Immature natural killer cell (primary cell): Measurements from ENCODE around the gene ST6GALNAC3. TPM values are rescaled to one million over a fixed set of nuclear protein-coding genes. Genes with fewer than 3 reads are reported as not detected.
"Not testable (repeated sequence)": the region's sequence is repeated elsewhere in the genome, so short reads cannot be mapped to it uniquely, and the experiment has no call there.

Source experiments
- DNase-seq, 3 donors: peaks; one replicate each; pipeline ENCODE4 v3.0.0; 2022; ENCODE audit warnings: mixed read lengths in 1 of 3
- H3K27ac Mint-ChIP-seq, 6 donors: one replicate each; pipeline ENCODE4 v1.8.0; 2020; ENCODE audit warnings: mixed read lengths in 6 of 6, mild to moderate bottlenecking in 5 of 6, inconsistent platforms in 4 of 6, moderate library complexity in 3 of 6
- H3K27me3 Mint-ChIP-seq, 3 donors: one replicate each; pipeline ENCODE4 v1.8.0; 2020 to 2021; ENCODE audit warnings: low read depth in 3 of 3, mild to moderate bottlenecking in 3 of 3, mixed read lengths in 3 of 3, moderate library complexity in 3 of 3, inconsistent platforms in 1 of 3
- H3K36me3 Mint-ChIP-seq, 3 donors: one replicate each; pipeline ENCODE4 v1.8.0; 2020; ENCODE audit warnings: mixed read lengths in 3 of 3, inconsistent platforms in 2 of 3, mild to moderate bottlenecking in 2 of 3
- H3K4me1 Mint-ChIP-seq, 2 donors: one replicate each; pipeline ENCODE4 v1.8.0; 2020; ENCODE audit warnings: inconsistent platforms in 2 of 2, mild to moderate bottlenecking in 2 of 2, mixed read lengths in 2 of 2, moderate library complexity in 1 of 2
- H3K4me3 Mint-ChIP-seq, 5 donors: one replicate each; pipeline ENCODE4 v1.8.0; 2020; ENCODE audit warnings: mild to moderate bottlenecking in 5 of 5, mixed read lengths in 5 of 5, inconsistent platforms in 3 of 5, moderate library complexity in 3 of 5
- H3K9me3 Mint-ChIP-seq, 6 donors: one replicate each; pipeline ENCODE4 v1.8.0; 2020; ENCODE audit warnings: mild to moderate bottlenecking in 6 of 6, mixed read lengths in 6 of 6, inconsistent platforms in 4 of 6, moderate library complexity in 3 of 6
- polyA plus RNA-seq, 3 donors: library from polyadenylated mRNA; unstranded; fragments of 300-500 nt; fragmentation: Illumina TruSeq; gene quantifications; one replicate each; pipeline ENCODE4 v1.2.3, GENCODE V29; 2021

Gene ST6GALNAC3
- polyA plus RNA-seq, 3 donors from 2014 or later, result not detected

DNA sequence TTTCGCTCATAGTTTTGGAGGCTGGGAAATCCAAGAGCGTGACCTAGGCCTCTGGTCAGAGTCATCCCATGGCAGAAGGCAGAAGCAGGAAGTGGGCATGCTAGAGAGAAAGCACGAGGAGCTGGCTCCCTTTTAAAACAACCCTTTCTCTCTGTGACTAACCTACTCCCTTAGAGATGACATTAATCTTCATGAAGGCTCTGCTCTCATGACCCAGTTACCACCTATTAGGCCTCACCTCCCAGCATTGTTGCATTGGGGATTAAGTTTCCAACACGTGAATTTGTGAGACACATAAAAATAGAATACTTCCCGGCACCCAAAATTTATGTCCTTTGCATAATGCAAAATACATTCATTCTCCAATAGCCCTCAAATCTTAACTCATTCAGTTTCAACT, 569.6 kb downstream of the ST6GALNAC3 start:
- Mint-ChIP-seq H3K4me1 (no peaks in the 10 kb centered on the region), H3K27me3 (peaks cover 0 to 2% (median 1%) of the 10 kb centered on the region in 3 donors), H3K27ac (no peak overlapping the region), H3K36me3 (no peaks in the 10 kb centered on the region), H3K4me3 (no peak overlapping the region), H3K9me3 (peaks cover 2 to 13% (median 4%) of the 10 kb centered on the region in 6 donors)
- no peak for DNase-seq

DNA sequence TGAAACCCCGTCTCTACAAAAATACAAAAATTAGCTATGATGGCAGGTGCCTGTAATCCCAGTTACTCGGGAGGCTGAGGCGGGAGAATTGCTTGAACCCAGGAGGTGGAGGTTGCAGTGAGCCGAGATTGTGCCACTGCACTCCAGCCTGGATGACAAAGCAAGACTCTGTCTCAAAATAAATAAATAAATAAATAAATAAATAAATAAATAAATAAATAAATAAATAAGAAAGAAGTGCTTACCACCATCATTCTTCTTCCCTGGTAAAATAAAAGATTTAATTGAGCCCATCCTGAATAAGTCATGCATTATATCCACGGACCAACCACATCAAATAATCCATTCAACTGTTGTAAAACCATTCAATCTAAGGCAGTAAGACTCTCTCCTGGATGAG, 578.3 kb downstream of the ST6GALNAC3 start:
- H3K4me3 Mint-ChIP-seq, H3K27me3 Mint-ChIP-seq: not testable (repeated sequence)

DNA sequence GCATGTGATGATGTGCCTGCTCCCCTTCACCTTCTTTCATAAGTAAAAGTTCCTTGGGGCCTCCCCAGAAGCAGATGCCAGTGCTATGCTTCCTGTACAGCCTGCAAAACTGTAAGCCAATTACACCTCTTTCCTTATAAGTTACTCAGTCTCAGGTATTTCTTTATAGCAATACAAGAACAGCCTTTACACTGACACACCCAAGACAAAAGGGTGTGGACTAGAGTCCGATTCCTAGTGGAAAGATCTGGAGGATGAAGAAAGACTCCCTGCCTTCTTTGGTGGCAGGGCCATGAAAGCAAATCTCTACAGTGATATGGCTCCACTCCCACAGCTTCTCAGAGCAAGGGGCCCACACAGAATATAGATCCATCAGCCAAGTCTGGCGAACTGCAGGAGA, 583.1 kb downstream of the ST6GALNAC3 start:
- Mint-ChIP-seq H3K27me3 (peaks cover 0 to 1% (median 0%) of the 10 kb centered on the region in 3 donors), H3K36me3 (no peaks in the 10 kb centered on the region), H3K4me3 (no peak overlapping the region), H3K27ac (no peak overlapping the region), H3K4me1 (no peaks in the 10 kb centered on the region), H3K9me3 (peaks cover 0 to 9% (median 3%) of the 10 kb centered on the region in 6 donors)
- no peak for DNase-seq

More for the DNA sequence above, 578.3 kb downstream of the ST6GALNAC3 start:
- H3K27ac Mint-ChIP-seq, DNase-seq, H3K36me3 Mint-ChIP-seq, H3K4me1 Mint-ChIP-seq: not testable (repeated sequence)
- H3K9me3 Mint-ChIP-seq, result peaks cover 4 to 16% (median 9%) of the 10 kb centered on the region in 6 donors

DNA sequence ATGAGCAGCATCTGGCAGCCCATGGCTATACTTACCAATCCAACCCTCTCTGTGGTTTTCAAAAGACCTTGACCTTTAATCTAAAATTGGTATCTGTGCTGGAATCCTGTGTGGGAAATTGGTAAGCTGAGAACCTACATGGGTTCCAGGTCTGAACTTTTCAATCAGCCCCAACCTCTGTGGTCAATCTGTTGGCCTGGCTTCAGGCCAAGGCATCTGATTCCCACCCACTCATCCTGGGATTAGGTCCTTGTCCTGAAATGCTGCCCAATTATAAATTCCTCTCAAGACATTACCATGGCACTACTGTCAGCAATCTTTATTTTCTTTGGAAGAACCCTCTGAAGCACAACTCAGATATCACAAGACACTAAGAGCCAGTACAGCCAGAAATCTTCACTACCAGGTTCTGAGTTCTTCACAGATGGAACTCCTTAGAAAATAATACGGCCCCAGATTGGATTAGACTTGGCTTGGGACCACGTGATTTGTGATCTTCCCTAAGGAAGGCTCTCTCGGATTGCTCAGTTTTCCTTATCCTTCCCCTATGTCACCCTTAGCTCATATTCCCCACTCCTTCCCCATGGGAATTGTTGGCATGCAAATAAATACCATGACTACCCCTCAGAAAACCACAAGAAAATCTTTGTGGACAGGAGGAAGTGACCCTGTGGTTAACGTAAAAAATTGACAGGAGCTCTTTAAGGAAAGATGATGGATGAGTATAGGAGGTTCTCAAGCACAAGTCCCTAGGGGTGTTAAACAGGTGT, 584.8 kb downstream of the ST6GALNAC3 start:
- Mint-ChIP-seq H3K9me3 (peaks cover 0 to 16% (median 3%) of the 10 kb centered on the region in 6 donors), H3K4me1 (no peaks in the 10 kb centered on the region), H3K27me3 (no peaks in the 10 kb centered on the region), H3K27ac (no peak overlapping the region), H3K36me3 (no peaks in the 10 kb centered on the region), H3K4me3 (no peak overlapping the region)
- DNase-seq, result no peak

DNA sequence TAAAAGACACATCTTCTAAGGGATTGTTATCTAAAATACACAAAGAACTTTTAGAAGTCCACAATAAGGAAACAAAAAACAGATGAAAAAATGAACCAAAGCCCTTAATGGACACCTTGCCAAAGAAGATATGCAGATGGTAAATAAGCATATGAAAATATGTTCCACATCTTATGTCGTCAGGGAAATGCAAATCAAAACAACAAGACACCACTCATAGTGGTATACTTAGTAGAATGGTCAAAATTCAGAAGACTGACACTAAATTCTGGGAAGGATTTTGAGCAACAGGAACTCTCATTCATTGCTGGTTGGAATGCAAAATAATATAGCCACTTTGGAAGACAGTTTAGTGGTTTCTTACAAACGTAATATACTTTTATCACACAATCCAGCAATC, 587.0 kb downstream of the ST6GALNAC3 start:
- peaks cover 0 to 18% (median 3%) of the 10 kb centered on the region in 6 donors for H3K9me3 Mint-ChIP-seq
- H3K27me3 Mint-ChIP-seq, result no peaks in the 10 kb centered on the region

DNA sequence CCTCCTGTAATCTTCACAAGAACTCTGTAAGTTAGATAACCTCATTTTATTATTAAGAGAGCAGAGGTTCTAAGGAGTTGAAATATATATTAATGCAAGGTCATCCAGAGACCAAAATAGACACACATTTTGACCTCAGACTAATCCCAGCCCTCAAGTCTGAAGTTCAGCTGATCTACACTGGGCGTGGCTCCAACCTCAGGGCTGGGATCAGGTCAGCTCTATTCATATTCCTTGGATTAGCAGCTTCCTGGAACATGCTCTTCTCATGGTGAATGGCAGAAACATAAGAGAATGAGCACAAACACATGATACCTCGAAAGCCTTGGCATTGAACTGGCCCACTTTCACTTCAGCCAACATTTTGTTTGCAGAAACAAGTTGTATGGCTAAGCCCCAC, 592.0 kb downstream of the ST6GALNAC3 start:
- H3K27ac Mint-ChIP-seq, result no peak overlapping the region
- H3K27me3 Mint-ChIP-seq, result no peaks in the 10 kb centered on the region
- no peak overlapping the region for H3K4me3 Mint-ChIP-seq
- no peak for DNase-seq
- H3K4me1 Mint-ChIP-seq, result no peaks in the 10 kb centered on the region
- peaks cover 0 to 18% (median 3%) of the 10 kb centered on the region in 6 donors for H3K9me3 Mint-ChIP-seq
- no peaks in the 10 kb centered on the region for H3K36me3 Mint-ChIP-seq

More for the DNA sequence above, 587.0 kb downstream of the ST6GALNAC3 start:
- H3K27ac Mint-ChIP-seq, result no peak overlapping the region
- H3K4me1 Mint-ChIP-seq, result no peaks in the 10 kb centered on the region
- no peaks in the 10 kb centered on the region for H3K36me3 Mint-ChIP-seq
- no peak for DNase-seq
- no peak overlapping the region for H3K4me3 Mint-ChIP-seq

DNA sequence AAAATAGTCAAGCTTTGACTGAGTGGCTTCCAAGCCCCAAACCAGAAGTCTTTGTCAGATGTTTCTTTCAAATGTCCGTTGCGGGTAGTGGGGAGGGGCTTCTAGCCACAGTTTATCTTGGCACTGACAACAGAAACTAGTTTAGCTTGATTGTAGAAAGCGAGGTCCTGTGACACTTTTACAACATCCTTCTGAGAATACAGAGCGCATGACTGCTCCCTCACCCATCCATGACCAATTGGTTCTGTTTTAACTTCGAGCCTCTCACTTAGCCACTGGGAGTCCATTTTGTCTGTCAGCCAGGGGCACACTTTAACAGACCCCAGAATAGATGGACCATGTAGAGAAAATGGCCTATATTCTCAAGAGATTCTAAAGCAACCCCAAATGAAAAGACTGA, 593.5 kb downstream of the ST6GALNAC3 start:
- Mint-ChIP-seq H3K27ac (no peak overlapping the region), H3K27me3 (no peaks in the 10 kb centered on the region), H3K4me3 (no peak overlapping the region)

DNA sequence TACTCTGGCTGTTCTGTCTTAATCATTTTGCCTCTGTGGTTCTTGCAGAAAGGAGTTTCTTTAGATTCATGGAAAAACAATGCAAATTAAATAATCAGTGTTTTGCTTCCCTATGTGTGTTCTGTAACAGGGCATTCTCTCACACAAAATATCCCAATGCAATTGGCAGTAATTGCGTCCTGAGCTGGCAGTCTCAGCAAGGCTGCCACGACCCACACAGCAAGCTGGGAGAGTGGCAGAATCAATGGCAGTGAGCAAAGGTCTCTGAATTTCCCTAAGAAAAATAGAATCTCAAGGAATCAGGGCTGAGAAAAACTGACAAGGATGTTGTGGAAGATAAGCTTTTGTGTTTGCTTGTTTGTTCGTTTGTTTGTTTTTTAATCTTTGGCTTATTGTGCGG, 594.6 kb downstream of the ST6GALNAC3 start:
- no peak overlapping the region for H3K4me3 Mint-ChIP-seq
- no peaks in the 10 kb centered on the region for H3K27me3 Mint-ChIP-seq
- no peak overlapping the region for H3K27ac Mint-ChIP-seq
- no peak for DNase-seq
- H3K36me3 Mint-ChIP-seq, result no peaks in the 10 kb centered on the region
- H3K9me3 Mint-ChIP-seq, result peaks cover 0 to 13% (median 3%) of the 10 kb centered on the region in 6 donors
- H3K4me1 Mint-ChIP-seq, result no peaks in the 10 kb centered on the region

More for the DNA sequence above, 593.5 kb downstream of the ST6GALNAC3 start:
- Mint-ChIP-seq H3K36me3 (no peaks in the 10 kb centered on the region), H3K4me1 (no peaks in the 10 kb centered on the region), H3K9me3 (peaks cover 0 to 15% (median 3%) of the 10 kb centered on the region in 6 donors)
- DNase-seq, result no peak

DNA sequence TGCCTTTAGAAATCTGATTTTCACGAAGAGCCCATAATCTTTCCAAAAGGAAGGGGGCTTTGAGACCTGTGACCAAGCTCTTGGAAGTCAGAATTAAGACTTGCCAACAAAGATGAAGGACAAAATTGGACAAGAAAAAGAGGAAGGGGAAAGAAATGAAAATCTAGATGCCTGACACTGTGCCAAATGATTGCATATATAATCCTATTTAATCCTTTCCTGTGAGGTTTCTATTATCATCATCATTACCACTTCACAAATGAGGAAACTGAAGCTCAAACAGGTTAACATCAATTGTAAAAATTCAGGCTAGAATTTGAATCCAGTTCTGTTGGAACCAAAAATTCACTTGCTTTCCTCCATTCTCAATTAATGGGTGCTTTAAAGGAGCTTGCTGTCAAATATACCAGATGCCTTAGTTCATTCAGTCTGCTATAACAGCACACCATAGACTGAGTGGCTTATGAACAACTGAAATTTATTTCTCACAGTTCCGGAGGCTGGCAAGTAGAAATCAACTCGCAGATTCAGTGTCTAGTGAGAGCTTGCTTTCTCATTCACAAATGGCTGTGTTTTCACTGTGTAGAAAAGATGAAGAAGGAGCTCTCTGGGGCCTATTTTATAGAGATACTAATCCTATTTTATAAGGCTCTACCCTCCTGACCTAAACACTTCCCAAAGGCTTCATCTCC, 595.2 kb downstream of the ST6GALNAC3 start:
- no peaks in the 10 kb centered on the region for H3K4me1 Mint-ChIP-seq
- peaks cover 0 to 13% (median 0%) of the 10 kb centered on the region in 6 donors for H3K9me3 Mint-ChIP-seq
- DNase-seq, result no peak
- H3K36me3 Mint-ChIP-seq, result no peaks in the 10 kb centered on the region
- no peaks in the 10 kb centered on the region for H3K27me3 Mint-ChIP-seq
- no peak overlapping the region for H3K4me3 Mint-ChIP-seq
- H3K27ac Mint-ChIP-seq, result no peak overlapping the region

DNA sequence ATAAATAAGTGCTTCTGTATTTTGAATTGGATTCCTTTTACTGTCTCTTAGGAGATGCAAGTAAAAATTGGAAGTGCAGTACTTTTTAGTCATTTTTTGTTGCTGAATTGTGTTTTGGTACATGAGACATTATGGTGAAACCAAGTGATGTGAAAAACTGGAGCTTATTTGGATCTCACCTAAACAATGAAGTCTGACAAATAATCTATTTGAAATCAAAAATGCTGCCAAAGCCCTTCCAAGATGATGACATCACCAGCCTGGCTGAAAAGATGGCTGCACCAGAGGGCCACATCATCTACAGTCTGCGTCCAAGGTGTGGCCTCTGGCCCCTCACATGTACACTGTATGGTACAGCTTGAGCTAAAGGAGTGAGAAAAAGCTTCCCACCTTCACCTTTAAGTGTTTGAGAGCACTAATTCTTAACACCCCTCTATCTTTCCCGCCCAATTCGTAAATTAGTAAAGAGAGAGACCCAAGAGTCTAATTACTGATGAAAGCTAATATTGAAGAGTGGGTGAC, 600.2 kb downstream of the ST6GALNAC3 start:
- no peaks in the 10 kb centered on the region for H3K27me3 Mint-ChIP-seq
- no peaks in the 10 kb centered on the region for H3K4me1 Mint-ChIP-seq
- DNase-seq, result no peak
- H3K27ac Mint-ChIP-seq, result no peak overlapping the region
- no peaks in the 10 kb centered on the region for H3K36me3 Mint-ChIP-seq
- H3K9me3 Mint-ChIP-seq, result peaks cover 0 to 6% (median 0%) of the 10 kb centered on the region in 6 donors
- H3K4me3 Mint-ChIP-seq, result no peak overlapping the region

DNA sequence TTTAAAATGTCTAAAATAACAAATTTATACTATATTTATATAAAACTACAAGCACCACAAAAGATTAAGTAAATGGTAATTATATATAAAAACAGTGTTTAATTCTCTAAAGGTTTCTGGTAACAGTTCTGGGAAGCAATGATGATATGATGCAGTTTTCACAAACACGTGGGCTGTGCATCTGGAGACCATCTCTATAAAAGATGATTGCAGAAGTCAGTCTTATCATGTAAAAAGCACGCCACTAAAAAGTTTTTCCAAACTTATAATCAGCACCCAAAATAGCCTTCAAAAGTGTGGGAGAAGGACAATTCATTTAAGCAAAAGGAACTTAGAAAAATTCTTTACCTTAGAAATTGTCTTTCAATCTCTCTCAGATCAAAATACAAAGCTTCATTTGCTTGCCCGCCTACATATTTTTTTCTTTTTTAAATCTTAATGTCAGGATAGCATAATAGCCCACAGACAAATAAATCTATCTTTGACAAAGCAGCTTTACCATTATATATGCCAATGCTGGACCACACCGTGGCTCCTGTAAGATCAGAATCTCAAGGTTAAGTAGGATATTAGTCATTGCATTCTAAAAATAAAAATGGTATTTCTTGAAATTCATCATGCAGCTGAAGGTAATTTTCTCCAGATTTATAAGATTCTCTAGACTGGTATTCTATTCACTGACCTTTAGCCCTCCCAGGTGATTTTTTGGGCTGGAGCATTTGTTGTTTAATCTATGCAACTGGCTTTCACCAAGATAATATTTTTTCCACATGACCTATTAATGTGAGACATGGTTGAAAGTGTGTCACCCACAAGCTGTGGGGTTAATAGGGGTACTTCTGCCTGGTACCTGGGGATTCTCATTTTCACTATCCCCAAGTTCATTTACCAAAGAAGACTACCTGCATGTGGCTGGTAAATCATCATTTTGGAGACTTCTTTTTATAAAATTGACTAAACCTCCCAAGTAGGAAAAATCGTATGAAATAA, 603.2 kb downstream of the ST6GALNAC3 start:
- H3K4me1 Mint-ChIP-seq, result no peaks in the 10 kb centered on the region
- no peaks in the 10 kb centered on the region for H3K27me3 Mint-ChIP-seq
- no peak overlapping the region for H3K27ac Mint-ChIP-seq
- no peak overlapping the region for H3K4me3 Mint-ChIP-seq
- peaks cover 0 to 6% (median 0%) of the 10 kb centered on the region in 6 donors for H3K9me3 Mint-ChIP-seq
- no peaks in the 10 kb centered on the region for H3K36me3 Mint-ChIP-seq
- no peak for DNase-seq

DNA sequence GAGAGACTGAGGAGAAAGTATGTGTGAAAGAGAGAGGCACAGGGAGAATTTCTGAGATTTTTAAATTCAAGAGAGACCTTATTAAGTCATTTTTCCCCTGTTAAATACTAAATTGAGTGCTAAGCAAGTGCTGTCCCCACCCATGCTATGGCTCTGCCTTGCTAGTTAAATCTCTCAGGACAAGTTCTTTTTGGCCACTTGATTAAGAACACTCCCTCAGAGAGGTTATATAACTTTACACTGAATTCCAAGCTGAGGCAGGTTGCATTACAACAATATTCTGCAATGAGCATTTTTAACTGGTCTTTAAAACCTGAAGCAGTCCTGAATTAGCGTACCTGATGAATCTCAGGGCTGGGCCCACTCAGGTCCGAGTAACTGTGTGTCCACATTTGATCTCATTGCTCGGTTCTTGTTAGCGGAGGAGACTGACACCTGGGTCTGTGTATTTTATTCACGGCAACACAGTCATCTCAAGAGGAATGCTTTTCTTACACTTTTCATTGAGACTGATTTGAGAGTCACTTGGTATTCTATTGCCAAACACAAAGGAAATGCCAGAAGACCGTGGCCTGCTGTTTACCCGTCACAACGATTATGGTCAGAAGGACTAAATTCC, 605.1 kb downstream of the ST6GALNAC3 start:
- Mint-ChIP-seq H3K27ac (no peak overlapping the region), H3K36me3 (no peaks in the 10 kb centered on the region), H3K9me3 (peaks cover 0 to 5% (median 0%) of the 10 kb centered on the region in 6 donors), H3K4me1 (no peaks in the 10 kb centered on the region), H3K4me3 (no peak overlapping the region), H3K27me3 (no peaks in the 10 kb centered on the region)
- no peak for DNase-seq

DNA sequence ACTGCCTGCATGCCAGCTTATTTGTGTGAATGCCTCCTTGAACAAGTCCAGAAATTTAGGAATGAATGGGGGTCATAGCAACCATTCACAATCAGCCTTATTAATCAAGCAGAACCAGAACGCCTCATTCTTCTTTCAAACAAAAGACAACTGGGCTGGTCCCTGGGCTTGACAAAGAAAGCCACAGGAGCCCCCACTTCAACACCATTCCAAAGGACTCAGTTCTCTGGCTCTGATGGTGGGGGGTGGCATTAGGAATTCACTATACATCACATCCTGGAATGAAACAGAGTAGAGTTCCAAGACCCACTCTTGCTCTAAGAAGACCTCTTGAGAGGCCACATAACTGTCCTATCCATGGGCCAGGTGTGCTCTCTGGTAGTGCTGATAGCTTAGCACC, 606.1 kb downstream of the ST6GALNAC3 start:
- DNase-seq, result no peak
- Mint-ChIP-seq H3K4me1 (no peaks in the 10 kb centered on the region), H3K36me3 (no peaks in the 10 kb centered on the region), H3K27me3 (no peaks in the 10 kb centered on the region), H3K4me3 (no peak overlapping the region), H3K27ac (no peak overlapping the region), H3K9me3 (peaks cover 0 to 5% (median 0%) of the 10 kb centered on the region in 6 donors)
